Measurements from ENCODE around the gene IZUMO2. TPM values are rescaled to one million over a fixed set of nuclear protein-coding genes. Genes with fewer than 3 reads are reported as not detected.

Gene IZUMO2
- not detected for total RNA-seq
- long read RNA-seq: 0 reads

- intact Hi-C loops (cut with DNase I): no loop called here
These were observed at the start of gene IZUMO2 for GRCh38 chr19:50162988-50163387. Gene IZUMO2 (minus strand): TSS chr19:50163281. CDS start chr19:50163194, 87 bp downstream.

GRCh38 chr19:50210425-50210824 lies 47.3 kb upstream of the IZUMO2 start:
- intact Hi-C loops (cut with DNase I): no loop called here
- DNase-seq (ENCODE audit: low spot score): no peak

More at GRCh38 chr19:50162988-50163387, at the start of gene IZUMO2:
- no peak for DNase-seq (ENCODE audit: low spot score)

GRCh38 chr19:50209131-50209530 lies 46.0 kb upstream of the IZUMO2 start:
- no peak for DNase-seq (ENCODE audit: low spot score)
- intact Hi-C loops (cut with DNase I): no loop called here

- no peak for DNase-seq (ENCODE audit: low spot score)
- intact Hi-C loops (cut with DNase I): no loop called here
These were observed 44.6 kb upstream of the IZUMO2 start for GRCh38 chr19:50207730-50208129.

- DNase-seq (ENCODE audit: low spot score): no peak
- intact Hi-C loops (cut with DNase I): no loop called here
These were observed 43.1 kb upstream of the IZUMO2 start for GRCh38 chr19:50206191-50206590.

- intact Hi-C loops (cut with DNase I): no loop called here
These were observed 42.6 kb upstream of the IZUMO2 start for GRCh38 chr19:50205681-50206138.

GRCh38 chr19:50204811-50205675 lies 42.0 kb upstream of the IZUMO2 start:
- peak; percentile 80 for DNase-seq (ENCODE audit: low spot score)
- intact Hi-C loops (cut with DNase I): no loop called here

More at GRCh38 chr19:50205681-50206138, 42.6 kb upstream of the IZUMO2 start:
- DNase-seq (ENCODE audit: low spot score): no peak

GRCh38 chr19:50204081-50204428 lies 41.0 kb upstream of the IZUMO2 start:
- intact Hi-C loops (cut with DNase I): no loop called here
- DNase-seq (ENCODE audit: low spot score): no peak

GRCh38 chr19:50203281-50204080 lies 40.4 kb upstream of the IZUMO2 start, which contains the start of gene MYH14:
Gene MYH14 (plus strand): TSS chr19:50203622. CDS start chr19:50210366, 6,744 bp downstream.
- peak; percentile 91 for DNase-seq (ENCODE audit: low spot score)
- intact Hi-C loops (cut with DNase I): no loop called here

GRCh38 chr19:50202962-50203280 lies 39.8 kb upstream of the IZUMO2 start:
- DNase-seq (ENCODE audit: low spot score): no peak
- intact Hi-C loops (cut with DNase I): no loop called here

- no peak for DNase-seq (ENCODE audit: low spot score)
- intact Hi-C loops (cut with DNase I): no loop called here
These were observed 39.3 kb upstream of the IZUMO2 start for GRCh38 chr19:50202386-50202785.

GRCh38 chr19:50199259-50199555 lies 36.1 kb upstream of the IZUMO2 start:
- intact Hi-C loops (cut with DNase I): no loop called here
- DNase-seq (ENCODE audit: low spot score): no peak

- DNase-seq (ENCODE audit: low spot score): no peak
These were observed 35.6 kb upstream of the IZUMO2 start for GRCh38 chr19:50198431-50199258.

GRCh38 chr19:50197348-50197747 lies 34.3 kb upstream of the IZUMO2 start:
- intact Hi-C loops (cut with DNase I): no loop called here
- no peak for DNase-seq (ENCODE audit: low spot score)

More at GRCh38 chr19:50198431-50199258, 35.6 kb upstream of the IZUMO2 start:
- intact Hi-C loops (cut with DNase I): loop anchor here (1.0 kb wide), 1 partner anchor 36 kb away; no protein-coding TSS in a partner anchor

- intact Hi-C loops (cut with DNase I): no loop called here
- DNase-seq (ENCODE audit: low spot score): no peak
These were observed 33.3 kb upstream of the IZUMO2 start for GRCh38 chr19:50196322-50196932.

GRCh38 chr19:50195224-50195623 lies 32.1 kb upstream of the IZUMO2 start:
- intact Hi-C loops (cut with DNase I): no loop called here
- no peak for DNase-seq (ENCODE audit: low spot score)

GRCh38 chr19:50192463-50193211 lies 29.6 kb upstream of the IZUMO2 start:
- intact Hi-C loops (cut with DNase I): no loop called here
- DNase-seq (ENCODE audit: low spot score): no peak

- intact Hi-C loops (cut with DNase I): no loop called here
- DNase-seq (ENCODE audit: low spot score): no peak
These were observed 28.1 kb upstream of the IZUMO2 start for GRCh38 chr19:50191216-50191615.

- DNase-seq (ENCODE audit: low spot score): no peak
- intact Hi-C loops (cut with DNase I): no loop called here
These were observed 27.4 kb upstream of the IZUMO2 start for GRCh38 chr19:50190439-50190891.

All from cardiac septum (tissue), 1 donor.